ENCODE results near the gene KIF22. TPM values are rescaled to one million over a fixed set of nuclear protein-coding genes. Genes with fewer than 3 reads are reported as not detected.

Gene KIF22
- 31.9 TPM for total RNA-seq (ENCODE audit: unreplicated experiment)
- long read RNA-seq, transcript KIF22-201 (14 exons, 2,113 nt): major isoform, 29 of 34 reads
- long read RNA-seq, partial matches to known transcripts: 2 of 34 reads
- long read RNA-seq, other reads (novel, unspliced or antisense): 3 of 34 reads

DNA sequence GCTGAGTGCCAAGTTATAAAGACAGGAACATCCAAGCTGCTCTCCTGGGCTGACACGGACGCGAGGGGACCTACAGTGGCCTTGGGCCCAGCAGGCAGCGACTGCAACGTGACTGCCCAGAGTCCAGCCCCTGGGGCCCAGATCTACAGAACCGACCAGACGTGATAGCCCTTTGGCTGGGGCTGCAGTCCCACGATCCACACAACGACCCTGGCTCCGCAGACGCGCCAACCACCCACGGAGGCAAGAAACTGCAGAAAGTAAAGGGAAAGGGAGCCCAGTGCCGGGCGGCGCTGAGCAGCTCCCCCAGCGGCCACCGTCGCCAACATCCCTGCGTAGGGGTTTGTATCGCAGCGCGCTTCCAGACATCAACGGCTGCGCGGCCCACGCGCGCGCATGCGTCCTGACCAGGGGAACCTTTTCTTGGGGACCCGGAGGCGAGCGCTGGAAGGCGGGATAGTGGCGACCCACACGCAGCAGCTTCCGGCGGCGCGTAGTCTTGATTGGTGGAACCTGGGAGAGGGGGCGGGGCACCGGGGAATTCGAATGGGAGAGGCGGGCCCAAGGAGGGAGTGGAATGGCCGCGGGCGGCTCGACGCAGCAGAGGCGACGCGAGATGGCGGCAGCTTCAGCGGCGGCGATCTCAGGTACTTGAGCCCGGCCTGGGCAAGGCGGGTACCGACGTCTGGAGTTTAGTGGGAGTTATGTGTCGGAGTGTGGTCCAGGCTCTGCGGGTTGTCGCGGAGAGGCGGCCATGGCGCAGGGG, at the start of gene KIF22:
Gene KIF22 (plus strand): TSS at position 569 of the 766 bp plus-strand sequence. CDS start 9 bp downstream, at position 578.
- peaks cover 5% of the 10 kb centered on the region for H3K27me3 Mint-ChIP-seq (ENCODE audit: unreplicated experiment)
- H3K36me3 Mint-ChIP-seq (ENCODE audit: unreplicated experiment): no peaks in the 10 kb centered on the region
- H3K9me3 Mint-ChIP-seq (ENCODE audit: unreplicated experiment): no peaks in the 10 kb centered on the region
- peaks cover 13% of the 10 kb centered on the region for H3K4me1 Mint-ChIP-seq (ENCODE audit: low read depth, unreplicated experiment)
- TF ChIP-seq CTCF (IDR thresholded peaks at IDR 0.05; ENCODE audit: partially characterized antibody, unreplicated experiment): peak; percentile 75
- DNase-seq: peak; percentile 99
- H3K4me3 Mint-ChIP-seq (ENCODE audit: unreplicated experiment): peak within 1 kb of the TSS; percentile 92
- H3K27ac Mint-ChIP-seq (ENCODE audit: unreplicated experiment): peak within 1 kb of the TSS; percentile 96

DNA sequence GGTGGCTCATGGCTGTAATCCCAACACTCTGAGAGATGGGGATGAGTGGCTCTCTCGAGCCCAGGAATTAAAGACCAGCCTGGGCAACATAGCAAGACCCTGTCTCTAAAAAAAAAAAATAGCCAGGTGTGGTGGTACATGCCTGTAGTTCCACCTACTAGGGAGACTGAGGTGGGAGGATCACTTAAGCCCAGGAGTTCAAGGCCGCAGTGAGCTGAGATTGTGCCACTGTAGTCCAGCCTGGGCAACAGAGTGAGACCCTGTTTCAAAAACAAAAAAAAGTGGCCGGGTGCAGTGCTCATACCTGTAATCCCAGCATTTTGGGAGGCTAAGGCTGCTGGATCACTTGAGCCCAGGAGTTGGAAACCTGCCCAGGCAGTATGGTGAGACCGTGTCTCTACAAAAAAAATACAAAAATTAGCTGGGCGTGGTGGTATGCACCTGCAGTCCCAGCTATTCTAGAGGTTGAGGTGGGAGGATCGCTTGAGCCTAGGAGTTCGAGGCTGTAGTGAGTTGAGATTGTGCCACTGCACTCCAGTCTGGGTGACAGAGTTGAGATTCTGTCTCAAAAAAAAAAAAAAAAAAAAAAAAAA, 47.8 kb upstream of the KIF22 start:
- no peaks in the 10 kb centered on the region for H3K36me3 Mint-ChIP-seq (ENCODE audit: unreplicated experiment)
- H3K4me3 Mint-ChIP-seq (ENCODE audit: unreplicated experiment): no peak overlapping the region
- DNase-seq: no peak
- no peak for TF ChIP-seq CTCF (IDR thresholded peaks at IDR 0.05; ENCODE audit: partially characterized antibody, unreplicated experiment)
- peaks cover 8% of the 10 kb centered on the region for H3K27me3 Mint-ChIP-seq (ENCODE audit: unreplicated experiment)
- H3K4me1 Mint-ChIP-seq (ENCODE audit: low read depth, unreplicated experiment): no peaks in the 10 kb centered on the region
- H3K9me3 Mint-ChIP-seq (ENCODE audit: unreplicated experiment): peaks cover 2% of the 10 kb centered on the region
- no peak overlapping the region for H3K27ac Mint-ChIP-seq (ENCODE audit: unreplicated experiment)

- no peak for DNase-seq
- Mint-ChIP-seq H3K9me3 (ENCODE audit: unreplicated experiment) (peaks cover 2% of the 10 kb centered on the region), H3K4me3 (ENCODE audit: unreplicated experiment) (no peak overlapping the region), H3K36me3 (ENCODE audit: unreplicated experiment) (no peaks in the 10 kb centered on the region), H3K27me3 (ENCODE audit: unreplicated experiment) (peaks cover 8% of the 10 kb centered on the region), H3K4me1 (ENCODE audit: low read depth, unreplicated experiment) (no peaks in the 10 kb centered on the region), H3K27ac (ENCODE audit: unreplicated experiment) (no peak overlapping the region)
- no peak for TF ChIP-seq CTCF (IDR thresholded peaks at IDR 0.05; ENCODE audit: partially characterized antibody, unreplicated experiment)
These were observed 47.1 kb upstream of the KIF22 start for GRCh38 chr16:29743475-29743826.

DNA sequence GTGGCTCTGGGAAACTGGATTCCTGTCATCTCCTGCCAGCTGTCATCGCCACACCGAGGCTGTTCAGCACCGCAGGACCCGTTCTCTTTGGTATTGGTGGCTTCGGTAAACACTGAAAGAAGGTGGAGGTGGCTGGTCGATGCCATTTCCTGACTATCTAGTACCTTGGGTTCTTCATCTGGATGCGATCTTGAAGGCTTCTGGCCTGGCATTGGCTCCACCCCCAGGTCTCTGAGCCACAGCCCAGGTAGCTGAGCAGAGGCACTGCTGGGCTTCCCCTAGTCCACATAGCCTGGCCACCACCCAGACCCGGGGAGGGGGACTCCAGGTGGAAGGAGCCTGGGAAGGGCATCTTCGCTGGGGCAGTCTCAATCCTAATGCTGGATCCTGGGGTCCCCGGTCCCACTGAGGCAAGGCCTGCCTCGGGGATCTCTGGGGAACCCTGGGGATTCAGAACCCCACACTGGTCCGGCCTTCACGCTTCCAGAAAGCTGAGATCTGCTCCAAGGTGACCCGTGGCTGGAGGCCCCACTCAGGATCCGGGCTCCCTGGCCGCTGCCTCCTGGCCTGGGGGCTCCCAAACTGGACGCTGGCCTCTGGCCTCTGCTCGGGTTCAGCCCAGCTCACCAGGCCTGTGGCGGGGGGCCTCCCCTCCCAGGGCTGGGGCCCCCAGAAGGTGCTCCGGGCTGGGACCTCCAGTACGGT, 46.6 kb upstream of the KIF22 start:
- H3K4me1 Mint-ChIP-seq (ENCODE audit: low read depth, unreplicated experiment): no peaks in the 10 kb centered on the region
- no peak overlapping the region for H3K4me3 Mint-ChIP-seq (ENCODE audit: unreplicated experiment)
- H3K27ac Mint-ChIP-seq (ENCODE audit: unreplicated experiment): no peak overlapping the region
- no peak for TF ChIP-seq CTCF (IDR thresholded peaks at IDR 0.05; ENCODE audit: partially characterized antibody, unreplicated experiment)
- peaks cover 9% of the 10 kb centered on the region for H3K27me3 Mint-ChIP-seq (ENCODE audit: unreplicated experiment)
- H3K9me3 Mint-ChIP-seq (ENCODE audit: unreplicated experiment): peaks cover 2% of the 10 kb centered on the region
- DNase-seq: no peak
- H3K36me3 Mint-ChIP-seq (ENCODE audit: unreplicated experiment): no peaks in the 10 kb centered on the region

All from glutamatergic neuron (in vitro differentiated cells).